Mammary epithelial cell (primary cell): ENCODE measurements around the gene CDADC1.

Experiments used
- CTCF ChIP-seq, 2 donors: IDR thresholded peaks in 1 of 2; conservative IDR thresholded peaks in 1 of 2; 2 replicates each; pipeline ENCODE4 v1.5.1; 2011 to 2012; ENCODE audit warnings: inconsistent platforms in 2 of 2, low read length in 2 of 2, mild to moderate bottlenecking in 2 of 2, control low read depth in 1 of 2, low read depth in 1 of 2; ENCODE audit not compliant: insufficient read depth in 1 of 2; ENCODE audit errors: extremely low read depth in 1 of 2
- EZH2 ChIP-seq: IDR thresholded peaks from 2 replicates; pipeline ENCODE4 v1.6.1; 2012; ENCODE audit warnings: low read length, inconsistent platforms, borderline replicate concordance

GRCh38 chr13:49216334-49216733 is 31.4 kb upstream of the CDADC1 start:
- TF ChIP-seq CTCF (conservative IDR thresholded peaks at IDR 0.05 in 1 of 2, IDR thresholded peaks at IDR 0.05 in 1 of 2; ENCODE audit: extremely low read depth in 1 of 2, insufficient read depth in 1 of 2, low read depth in 1 of 2, low read length in 2 of 2), result no peak
- TF ChIP-seq EZH2, result no peak
